ENCODE results near the gene KCNG2.

GRCh38 chr18:79878741-79879378 lies 81.1 kb downstream of the KCNG2 start:
- TF ChIP-seq EP300 (IDR thresholded peaks at IDR 0.05) = no peak
- TF ChIP-seq, protein P1, sequence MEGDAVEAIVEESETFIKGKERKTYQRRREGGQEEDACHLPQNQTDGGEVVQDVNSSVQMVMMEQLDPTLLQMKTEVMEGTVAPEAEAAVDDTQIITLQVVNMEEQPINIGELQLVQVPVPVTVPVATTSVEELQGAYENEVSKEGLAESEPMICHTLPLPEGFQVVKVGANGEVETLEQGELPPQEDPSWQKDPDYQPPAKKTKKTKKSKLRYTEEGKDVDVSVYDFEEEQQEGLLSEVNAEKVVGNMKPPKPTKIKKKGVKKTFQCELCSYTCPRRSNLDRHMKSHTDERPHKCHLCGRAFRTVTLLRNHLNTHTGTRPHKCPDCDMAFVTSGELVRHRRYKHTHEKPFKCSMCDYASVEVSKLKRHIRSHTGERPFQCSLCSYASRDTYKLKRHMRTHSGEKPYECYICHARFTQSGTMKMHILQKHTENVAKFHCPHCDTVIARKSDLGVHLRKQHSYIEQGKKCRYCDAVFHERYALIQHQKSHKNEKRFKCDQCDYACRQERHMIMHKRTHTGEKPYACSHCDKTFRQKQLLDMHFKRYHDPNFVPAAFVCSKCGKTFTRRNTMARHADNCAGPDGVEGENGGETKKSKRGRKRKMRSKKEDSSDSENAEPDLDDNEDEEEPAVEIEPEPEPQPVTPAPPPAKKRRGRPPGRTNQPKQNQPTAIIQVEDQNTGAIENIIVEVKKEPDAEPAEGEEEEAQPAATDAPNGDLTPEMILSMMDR (IDR thresholded peaks at IDR 0.05) = no peak
